Hepatocyte (in vitro differentiated cells): Measurements from ENCODE around the gene SLAMF9. TPM values are rescaled to one million over a fixed set of nuclear protein-coding genes. Genes with fewer than 3 reads are reported as not detected.

Experiments used
- DNase-seq: peaks from one replicate; pipeline ENCODE4 v3.0.0-alpha.2; 2016; ENCODE audit warnings: low spot score
- H2AFZ ChIP-seq: fragments of 200-600 bp; sonication (generic); 2 replicates; pipeline ENCODE4 v1.6.0; 2016; ENCODE audit warnings: antibody characterized with exemption, mild to moderate bottlenecking
- H3K27ac ChIP-seq: fragments of 200-600 bp; sonication (generic); 2 replicates; pipeline ENCODE4 v1.5.1; 2016; ENCODE audit warnings: mild to moderate bottlenecking
- H3K27me3 ChIP-seq: fragments of 200-600 bp; sonication (generic); 2 replicates; pipeline ENCODE4 v1.6.1; 2016
- H3K36me3 ChIP-seq: fragments of 200-600 bp; sonication (generic); replicated peaks from 2 replicates; pipeline ENCODE4 v1.5.1; 2016; ENCODE audit warnings: low read depth; ENCODE audit not compliant: insufficient read depth
- H3K4me1 ChIP-seq: fragments of 200-600 bp; sonication (generic); 2 replicates; pipeline ENCODE4 v1.5.1; 2016; ENCODE audit warnings: mild to moderate bottlenecking, moderate library complexity; ENCODE audit not compliant: insufficient read depth
- H3K4me2 ChIP-seq: fragments of 200-600 bp; sonication (generic); 2 replicates; pipeline ENCODE4 v1.6.0; 2016
- H3K4me3 ChIP-seq: fragments of 200-600 bp; sonication (generic); 2 replicates; pipeline ENCODE4 v1.5.1; 2016; ENCODE audit warnings: mild to moderate bottlenecking
- H3K79me2 ChIP-seq: fragments of 200-600 bp; sonication (generic); 2 replicates; pipeline ENCODE4 v1.6.0; 2017; ENCODE audit warnings: mild to moderate bottlenecking
- H3K9me2 ChIP-seq: fragments of 200-600 bp; sonication (generic); replicated peaks from 2 replicates; pipeline ENCODE4 v1.6.0; 2017; ENCODE audit warnings: mild to moderate bottlenecking; ENCODE audit not compliant: insufficient read depth
- H3K9me3 ChIP-seq: fragments of 200-600 bp; sonication (generic); 2 replicates; pipeline ENCODE4 v1.5.1; 2016; ENCODE audit warnings: low read depth, mild to moderate bottlenecking
- H4K20me1 ChIP-seq: fragments of 200-600 bp; sonication (generic); 2 replicates; pipeline ENCODE4 v1.6.0; 2016; ENCODE audit warnings: mild to moderate bottlenecking; ENCODE audit not compliant: insufficient read depth, poor library complexity, severe bottlenecking
- EZH2 ChIP-seq: fragments of 200-600 bp; sonication (generic); IDR thresholded peaks from 2 replicates; pipeline ENCODE4 v1.6.1; 2016; ENCODE audit warnings: antibody characterized with exemption, mild to moderate bottlenecking, borderline replicate concordance
- EZH2phosphoT487 ChIP-seq: fragments of 200-600 bp; sonication (generic); IDR thresholded peaks from one replicate; pipeline ENCODE4 v1.6.1; 2018; ENCODE audit warnings: antibody characterized with exemption, mild to moderate bottlenecking, low read depth, moderate library complexity; ENCODE audit not compliant: unreplicated experiment, severe bottlenecking
- WGBS: methylation state at CpG from one replicate; pipeline ENCODE4 v1.1.6; 2016; ENCODE audit warnings: low lambda C conversion rate; ENCODE audit errors: missing lambda C conversion rate; 5-methylcytosine and 5-hydroxymethylcytosine counted together
- polyA plus RNA-seq: library from polyadenylated mRNA; unstranded; fragments of >200 nt; fragmentation: Nextera tagmentation; extraction: Ambion mirVana; gene quantifications from 2 replicates; pipeline ENCODE4 v1.2.1, GENCODE V29; 2016
- total RNA-seq: library from RNA; depleted of rRNA; stranded (reverse); fragments of >200 nt; gene quantifications from 2 replicates; pipeline ENCODE4 v1.2.3, GENCODE V29; 2014
- TF ChIP-seq, protein P1 (sequence below): fragments of 200-600 bp; sonication (generic); IDR thresholded peaks from 2 replicates; pipeline ENCODE4 v1.5.1; 2016; ENCODE audit warnings: antibody characterized with exemption, mild to moderate bottlenecking; ENCODE audit not compliant: poor library complexity

SLAMF9 gene
- total and polyA plus RNA-seq, 2 experiments from 2014 or later, result not detected

DNA sequence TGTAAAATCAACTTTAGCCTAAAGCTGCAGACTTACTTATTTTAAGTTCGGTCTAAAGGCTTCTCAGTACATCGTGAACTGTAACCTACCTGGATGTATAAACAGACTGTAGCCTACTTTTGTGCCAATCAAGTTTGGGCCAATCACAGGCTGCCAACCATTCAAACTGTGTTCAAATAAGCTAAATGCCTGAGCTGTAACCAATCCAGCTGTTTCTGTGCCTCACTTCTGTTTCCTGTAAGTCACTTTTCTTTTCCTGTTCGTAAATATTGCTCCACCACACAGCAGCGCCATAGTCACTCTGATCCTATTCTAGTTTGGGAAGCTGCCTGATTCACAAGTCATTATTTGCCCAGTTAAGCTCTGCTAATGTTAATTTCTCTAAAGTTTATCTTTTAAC lies 37.5 kb upstream of the SLAMF9 start:
- H4K20me1 ChIP-seq, result no peaks in the 10 kb centered on the region
- H3K27ac ChIP-seq, result peak overlapping the region; percentile 10
- DNase-seq, result peak; percentile 42
- H3K9me3 ChIP-seq, result no peaks in the 10 kb centered on the region
- H3K27me3 ChIP-seq, result no peaks in the 10 kb centered on the region
- no peak overlapping the region for H3K4me3 ChIP-seq
- no peak overlapping the region for H2AFZ ChIP-seq
- peak overlapping the region; percentile 17 for H3K4me2 ChIP-seq
- WGBS, result 43% methylated on average over 4 of the region's 4 CpGs
- no peaks in the 10 kb centered on the region for H3K4me1 ChIP-seq
- no peaks in the 10 kb centered on the region for H3K79me2 ChIP-seq
- H3K9me2 ChIP-seq, result no peaks in the 10 kb centered on the region
- H3K36me3 ChIP-seq, result no peaks in the 10 kb centered on the region
- TF ChIP-seq EZH2phosphoT487 (no peak), EZH2 (no peak)
- TF ChIP-seq, protein P1, sequence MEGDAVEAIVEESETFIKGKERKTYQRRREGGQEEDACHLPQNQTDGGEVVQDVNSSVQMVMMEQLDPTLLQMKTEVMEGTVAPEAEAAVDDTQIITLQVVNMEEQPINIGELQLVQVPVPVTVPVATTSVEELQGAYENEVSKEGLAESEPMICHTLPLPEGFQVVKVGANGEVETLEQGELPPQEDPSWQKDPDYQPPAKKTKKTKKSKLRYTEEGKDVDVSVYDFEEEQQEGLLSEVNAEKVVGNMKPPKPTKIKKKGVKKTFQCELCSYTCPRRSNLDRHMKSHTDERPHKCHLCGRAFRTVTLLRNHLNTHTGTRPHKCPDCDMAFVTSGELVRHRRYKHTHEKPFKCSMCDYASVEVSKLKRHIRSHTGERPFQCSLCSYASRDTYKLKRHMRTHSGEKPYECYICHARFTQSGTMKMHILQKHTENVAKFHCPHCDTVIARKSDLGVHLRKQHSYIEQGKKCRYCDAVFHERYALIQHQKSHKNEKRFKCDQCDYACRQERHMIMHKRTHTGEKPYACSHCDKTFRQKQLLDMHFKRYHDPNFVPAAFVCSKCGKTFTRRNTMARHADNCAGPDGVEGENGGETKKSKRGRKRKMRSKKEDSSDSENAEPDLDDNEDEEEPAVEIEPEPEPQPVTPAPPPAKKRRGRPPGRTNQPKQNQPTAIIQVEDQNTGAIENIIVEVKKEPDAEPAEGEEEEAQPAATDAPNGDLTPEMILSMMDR, result no peak

DNA sequence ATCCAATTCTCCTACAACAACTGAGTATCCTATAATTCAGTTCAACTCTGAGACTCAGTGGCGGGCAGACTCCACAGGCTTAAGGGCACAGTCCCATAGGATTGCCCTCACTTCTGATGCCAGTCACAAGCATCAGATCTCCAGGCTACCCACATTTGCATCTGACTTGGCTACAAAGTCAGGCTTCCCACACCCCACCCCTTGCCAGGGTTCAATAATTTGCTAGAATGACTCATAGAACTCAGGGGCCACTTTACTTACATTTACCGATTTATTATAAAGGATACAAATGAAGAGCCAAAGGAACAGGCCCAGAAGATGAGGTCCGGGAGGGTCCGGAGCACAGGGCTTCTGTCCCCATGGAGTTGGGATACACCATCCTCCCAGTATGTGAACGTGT lies 36.0 kb upstream of the SLAMF9 start:
- 83% methylated on average over 5 of the region's 5 CpGs for WGBS
- no peaks in the 10 kb centered on the region for H3K4me1 ChIP-seq
- TF ChIP-seq EZH2phosphoT487 (no peak), EZH2 (no peak)
- TF ChIP-seq, protein P1, result no peak
- no peak overlapping the region for H3K27ac ChIP-seq
- H3K27me3 ChIP-seq, result no peaks in the 10 kb centered on the region
- DNase-seq, result no peak
- no peak overlapping the region for H2AFZ ChIP-seq
- no peaks in the 10 kb centered on the region for H3K9me3 ChIP-seq
- H3K36me3 ChIP-seq, result no peaks in the 10 kb centered on the region
- no peak overlapping the region for H3K4me3 ChIP-seq
- no peaks in the 10 kb centered on the region for H3K9me2 ChIP-seq
- H4K20me1 ChIP-seq, result no peaks in the 10 kb centered on the region
- no peak overlapping the region for H3K4me2 ChIP-seq
- H3K79me2 ChIP-seq, result no peaks in the 10 kb centered on the region

GRCh38 chr1:159989581-159989980 lies 35.5 kb upstream of the SLAMF9 start:
- Histone ChIP-seq H3K4me1 (no peaks in the 10 kb centered on the region), H3K36me3 (no peaks in the 10 kb centered on the region), H3K79me2 (no peaks in the 10 kb centered on the region), H3K9me3 (no peaks in the 10 kb centered on the region), H3K9me2 (no peaks in the 10 kb centered on the region), H3K27me3 (no peaks in the 10 kb centered on the region), H3K27ac (no peak overlapping the region), H3K4me2 (no peak overlapping the region), H3K4me3 (no peak overlapping the region), H4K20me1 (no peaks in the 10 kb centered on the region), H2AFZ (no peak overlapping the region)
- TF ChIP-seq EZH2phosphoT487, result no peak
- TF ChIP-seq EZH2, result no peak
- TF ChIP-seq, protein P1, result no peak
- 59% methylated on average over 3 of the region's 3 CpGs for WGBS
- no peak for DNase-seq

DNA sequence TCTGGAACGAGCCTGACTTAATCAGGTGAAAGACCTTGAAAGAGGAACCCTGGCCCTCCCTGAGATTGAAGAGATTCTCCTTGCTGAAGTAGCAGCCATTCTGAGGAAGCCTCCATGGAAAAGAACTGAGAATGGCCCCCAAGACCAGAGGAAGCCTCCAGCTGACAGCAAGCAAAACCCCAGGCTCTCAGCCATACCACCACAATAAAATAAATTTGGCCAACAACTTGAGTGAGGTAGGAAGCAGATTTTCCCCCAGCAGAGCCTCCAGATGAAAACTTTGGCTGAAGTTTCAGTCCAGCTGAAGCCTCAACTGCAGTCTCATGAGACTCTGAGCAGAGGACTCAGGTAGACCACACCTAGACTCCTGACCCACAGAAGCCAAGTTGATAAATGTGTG lies 34.0 kb upstream of the SLAMF9 start:
- Histone ChIP-seq H3K79me2 (no peaks in the 10 kb centered on the region), H3K4me1 (no peaks in the 10 kb centered on the region), H2AFZ (no peak overlapping the region), H3K36me3 (no peaks in the 10 kb centered on the region), H3K9me2 (no peaks in the 10 kb centered on the region), H3K27me3 (no peaks in the 10 kb centered on the region), H3K4me3 (no peak overlapping the region), H3K27ac (no peak overlapping the region), H3K4me2 (no peak overlapping the region), H3K9me3 (no peaks in the 10 kb centered on the region), H4K20me1 (no peaks in the 10 kb centered on the region)
- 76% methylated on average over 1 of the region's 1 CpG for WGBS
- TF ChIP-seq, protein P1, result no peak
- TF ChIP-seq EZH2, result no peak
- TF ChIP-seq EZH2phosphoT487, result no peak
- no peak for DNase-seq
